Activated T-helper 1 cell treated with anti-CD3 and anti-CD28 coated beads, Interleukin-2, amount 50 U/mL, for 16 hours (primary cell): ENCODE results near the gene MZB1.

Experiments used
- DNase-seq, 2 donors: peaks; one replicate each; pipeline ENCODE4 v3.0.0-alpha.2; 2020; ENCODE audit warnings: low read depth in 1 of 2, low spot score in 1 of 2

Gene MZB1

GRCh38 chr5:139340051-139340450 lies 49.7 kb downstream of the MZB1 start:
- no peak for DNase-seq
